Measurements from ENCODE around the gene CES5A. TPM values are rescaled to one million over a fixed set of nuclear protein-coding genes. Genes with fewer than 3 reads are reported as not detected.
"Not testable (repeated sequence)": the region's sequence is repeated elsewhere in the genome, so short reads cannot be mapped to it uniquely, and the experiment has no call there.

Gene CES5A
- total and polyA plus RNA-seq, 11 donors: 0.10 to 0.51 (median 0.20) TPM; not detected in 8

- no peaks in the 10 kb centered on the region for H3K27me3 ChIP-seq
- 32 to 42% (median 38%) methylated on average over 6 of the region's 6 CpGs for WGBS, 4 donors
- H3K4me1 ChIP-seq: peaks cover 0 to 28% (median 6%) of the 10 kb centered on the region in 12 donors
- H3K4me3 ChIP-seq: no peak overlapping the region
- TF ChIP-seq POLR2A (IDR thresholded peaks at IDR 0.05): no peak
- no peak for TF ChIP-seq CTCF (IDR thresholded peaks at IDR 0.05)
- ATAC-seq (peak in 1 of 4 donors; percentile 18), DNase-seq (no peak)
- intact Hi-C loops (cut with DNase I): no loop called here
- peaks cover 0 to 8% (median 0%) of the 10 kb centered on the region in 12 donors for H3K9me3 ChIP-seq
- no peaks in the 10 kb centered on the region for H3K36me3 ChIP-seq
- peak overlapping the region in 3 of 12 donors; percentile 15 to 85 (median 84) for H3K27ac ChIP-seq
These were observed 39.2 kb upstream of the CES5A start for GRCh38 chr16:55914383-55914782.

GRCh38 chr16:55913716-55914115 is 38.5 kb upstream of the CES5A start:
- H3K27ac ChIP-seq: peak overlapping the region in 5 of 12 donors; percentile 15 to 86 (median 84)

GRCh38 chr16:55913121-55913520 is 37.9 kb upstream of the CES5A start:
- WGBS, 4 donors: 44 to 76% (median 54%) methylated on average over 2 of the region's 2 CpGs
- DNase-seq; H3K27me3 ChIP-seq; H3K4me3 ChIP-seq; ATAC-seq; H3K9me3 ChIP-seq; intact Hi-C loops (cut with DNase I); H3K36me3 ChIP-seq: not testable (repeated sequence)
- peaks cover 0 to 28% (median 6%) of the 10 kb centered on the region in 12 donors for H3K4me1 ChIP-seq
- peak overlapping the region in 9 of 12 donors; percentile 63 to 94 (median 85) for H3K27ac ChIP-seq

More at GRCh38 chr16:55913716-55914115, 38.5 kb upstream of the CES5A start:
- ATAC-seq (peak in 3 of 4 donors; percentile 33 to 45 (median 38)), DNase-seq (peak in 1 of 5 donors; percentile 35)
- Histone ChIP-seq H3K27me3 (no peaks in the 10 kb centered on the region), H3K9me3 (peaks cover 0 to 8% (median 0%) of the 10 kb centered on the region in 12 donors), H3K4me1 (peaks cover 0 to 28% (median 6%) of the 10 kb centered on the region in 12 donors), H3K36me3 (no peaks in the 10 kb centered on the region), H3K4me3 (no peak overlapping the region)
- intact Hi-C loops (cut with DNase I): no loop called here
- TF ChIP-seq POLR2A (IDR thresholded peaks at IDR 0.05) (no peak), CTCF (IDR thresholded peaks at IDR 0.05) (no peak)
- WGBS, 4 donors: 28 to 43% (median 38%) methylated on average over 2 of the region's 2 CpGs

GRCh38 chr16:55912022-55912421 is 36.8 kb upstream of the CES5A start:
- Histone ChIP-seq H3K27me3 (no peaks in the 10 kb centered on the region), H3K4me1 (peaks cover 0 to 28% (median 6%) of the 10 kb centered on the region in 12 donors), H3K9me3 (peaks cover 0 to 8% (median 0%) of the 10 kb centered on the region in 12 donors), H3K36me3 (no peaks in the 10 kb centered on the region), H3K27ac (peak overlapping the region; percentile 43 to 94 (median 82)), H3K4me3 (peak overlapping the region in 5 of 12 donors; percentile 1 to 18 (median 14))
- peak in 4 of 5 donors; percentile 57 to 89 (median 74) for DNase-seq
- TF ChIP-seq POLR2A (IDR thresholded peaks at IDR 0.05): peak in 1 of 2 donors; percentile 28
- no peak for TF ChIP-seq CTCF (IDR thresholded peaks at IDR 0.05)
- intact Hi-C loops (cut with DNase I): no loop called here
- 35 to 50% (median 44%) methylated on average over 9 of the region's 9 CpGs for WGBS, 4 donors
- ATAC-seq: peak; percentile 82 to 95 (median 88)

Measured in heart left ventricle (tissue), 16 donors.